Measurements from ENCODE around the gene ZNF275.

GRCh38 chrX:153387987-153388721, 54.2 kb downstream of the ZNF275 start:
- TF ChIP-seq CTCF (IDR thresholded peaks at IDR 0.05 in 4 of 5, conservative IDR thresholded peaks at IDR 0.05 in 1 of 5) = no peak
- no peak for TF ChIP-seq POLR2A (IDR thresholded peaks at IDR 0.05)
